CD4-positive, alpha-beta T cell treated with Interleukin-4 for 4 hours (primary cell): ENCODE results near the gene DCAF11.
"Not testable (repeated sequence)": the region's sequence is repeated elsewhere in the genome, so short reads cannot be mapped to it uniquely, and the experiment has no call there.

Experiments used
- DNase-seq: peaks from one replicate; pipeline ENCODE4 v3.0.0-alpha.2; 2020

DCAF11 gene

GRCh38 chr14:24098229-24098926 lies 16.2 kb upstream of the DCAF11 start:
- no peak for DNase-seq

- no peak for DNase-seq
Measured at GRCh38 chr14:24098927-24099813, 15.4 kb upstream of the DCAF11 start.

GRCh38 chr14:24100197-24100981 lies 14.2 kb upstream of the DCAF11 start:
- no peak for DNase-seq

GRCh38 chr14:24100982-24101494 lies 13.5 kb upstream of the DCAF11 start:
- DNase-seq, result no peak

- DNase-seq, result no peak
Measured at GRCh38 chr14:24102357-24103048, 12.1 kb upstream of the DCAF11 start.

- no peak for DNase-seq
Measured at GRCh38 chr14:24103451-24103850, 11.1 kb upstream of the DCAF11 start.

- not testable (repeated sequence) for DNase-seq
Measured at GRCh38 chr14:24105609-24106239, 8.9 kb upstream of the DCAF11 start.

GRCh38 chr14:24106672-24107271 lies 7.8 kb upstream of the DCAF11 start:
- DNase-seq, result no peak

GRCh38 chr14:24108336-24108874 lies 6.2 kb upstream of the DCAF11 start:
- DNase-seq, result no peak

GRCh38 chr14:24110060-24110459 lies 4.5 kb upstream of the DCAF11 start:
- DNase-seq, result no peak

GRCh38 chr14:24110523-24110922 lies 4.1 kb upstream of the DCAF11 start:
- no peak for DNase-seq

GRCh38 chr14:24113379-24113800 lies 1.2 kb upstream of the DCAF11 start:
- no peak for DNase-seq

GRCh38 chr14:24113801-24114531 lies 611 bp upstream of the DCAF11 start:
- peak; percentile 86 for DNase-seq

- DNase-seq, result no peak
Measured at GRCh38 chr14:24115422-24116127, 998 bp downstream of the DCAF11 start.

GRCh38 chr14:24116128-24116814 lies 1.7 kb downstream of the DCAF11 start:
- no peak for DNase-seq

GRCh38 chr14:24117179-24117578 lies 2.6 kb downstream of the DCAF11 start:
- no peak for DNase-seq

GRCh38 chr14:24119691-24120090 lies 5.1 kb downstream of the DCAF11 start:
- DNase-seq, result no peak

GRCh38 chr14:24121210-24121609 lies 6.6 kb downstream of the DCAF11 start:
- DNase-seq, result no peak

- DNase-seq, result no peak
Measured at GRCh38 chr14:24122416-24122815, 7.8 kb downstream of the DCAF11 start.
